Gastroesophageal sphincter (tissue), 3 donors: ENCODE measurements around the gene ZBTB8B.

Experiments used
- EP300 ChIP-seq: sonication (generic); formaldehyde crosslinking; IDR thresholded peaks from one replicate; pipeline ENCODE4 v1.6.1; 2017; ENCODE audit warnings: antibody characterized with exemption, mild to moderate bottlenecking
- POLR2AphosphoS5 ChIP-seq: sonication (generic); formaldehyde crosslinking; IDR thresholded peaks from one replicate; pipeline ENCODE4 v1.6.1; 2017; ENCODE audit warnings: antibody characterized with exemption
- TF ChIP-seq, protein P1 (sequence below), 4 experiments: fragments of 200-600 bp in 2 of 4; fragments of 450-650 bp in 2 of 4; sonication (generic) in 1 of 4; IDR thresholded peaks; one replicate each; pipeline ENCODE4 v1.5.1; 2017 to 2019; ENCODE audit warnings: antibody characterized with exemption in 4 of 4, mild to moderate bottlenecking in 2 of 4, moderate library complexity in 2 of 4

GRCh38 chr1:32486463-32487113 lies 21.7 kb downstream of the ZBTB8B start:
- no peak for TF ChIP-seq EP300
- no peak for TF ChIP-seq POLR2AphosphoS5
- TF ChIP-seq, protein P1, sequence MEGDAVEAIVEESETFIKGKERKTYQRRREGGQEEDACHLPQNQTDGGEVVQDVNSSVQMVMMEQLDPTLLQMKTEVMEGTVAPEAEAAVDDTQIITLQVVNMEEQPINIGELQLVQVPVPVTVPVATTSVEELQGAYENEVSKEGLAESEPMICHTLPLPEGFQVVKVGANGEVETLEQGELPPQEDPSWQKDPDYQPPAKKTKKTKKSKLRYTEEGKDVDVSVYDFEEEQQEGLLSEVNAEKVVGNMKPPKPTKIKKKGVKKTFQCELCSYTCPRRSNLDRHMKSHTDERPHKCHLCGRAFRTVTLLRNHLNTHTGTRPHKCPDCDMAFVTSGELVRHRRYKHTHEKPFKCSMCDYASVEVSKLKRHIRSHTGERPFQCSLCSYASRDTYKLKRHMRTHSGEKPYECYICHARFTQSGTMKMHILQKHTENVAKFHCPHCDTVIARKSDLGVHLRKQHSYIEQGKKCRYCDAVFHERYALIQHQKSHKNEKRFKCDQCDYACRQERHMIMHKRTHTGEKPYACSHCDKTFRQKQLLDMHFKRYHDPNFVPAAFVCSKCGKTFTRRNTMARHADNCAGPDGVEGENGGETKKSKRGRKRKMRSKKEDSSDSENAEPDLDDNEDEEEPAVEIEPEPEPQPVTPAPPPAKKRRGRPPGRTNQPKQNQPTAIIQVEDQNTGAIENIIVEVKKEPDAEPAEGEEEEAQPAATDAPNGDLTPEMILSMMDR (IDR thresholded peaks at IDR 0.05): no peak
